ENCODE data around the gene PCOLCE2. TPM values are rescaled to one million over a fixed set of nuclear protein-coding genes. Genes with fewer than 3 reads are reported as not detected.

Gene PCOLCE2
- total and polyA plus RNA-seq, 10 of the 15 experiments (the other 5 are each of a cell fraction or from before 2014, with no cell fraction given), result 0.11 to 7.6 (median 0.40) TPM

DNA sequence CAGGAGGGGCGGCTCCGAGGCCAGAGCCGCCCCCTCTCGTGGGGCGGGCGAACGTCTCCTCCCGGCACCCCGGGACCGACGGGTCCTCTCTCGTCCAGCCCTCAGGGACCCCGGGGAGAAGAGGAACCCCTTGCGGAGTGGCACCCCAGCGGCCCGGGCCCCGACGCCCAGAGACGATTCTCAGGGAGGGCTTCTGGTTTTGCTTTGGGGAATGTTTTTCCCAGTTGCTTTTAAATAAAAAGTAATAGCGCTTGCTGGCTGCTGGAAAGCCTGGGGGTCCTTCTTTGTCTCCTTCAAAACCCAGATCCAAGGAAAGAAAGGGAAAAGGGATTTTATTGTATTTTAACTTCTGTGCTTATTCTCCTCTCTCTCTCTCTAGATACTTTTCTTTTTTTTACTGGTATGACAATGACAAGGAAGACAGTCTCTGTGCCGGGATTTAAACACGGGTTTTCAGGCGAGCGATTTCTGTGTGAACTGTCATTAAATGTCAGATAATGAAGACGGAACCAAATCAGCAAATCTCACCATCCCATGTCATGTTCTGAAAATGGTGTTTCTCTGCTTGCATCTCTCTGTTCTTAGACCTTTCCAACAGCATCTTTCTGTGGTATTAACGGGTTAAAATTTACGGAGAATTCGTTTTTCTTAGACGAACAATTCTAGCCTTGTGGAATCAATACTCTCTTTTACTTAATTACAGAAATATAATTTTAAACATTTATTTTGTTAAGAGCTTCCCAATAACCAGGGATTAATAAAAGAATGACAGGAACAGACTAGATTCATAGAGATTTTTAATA, 530 bp upstream of the PCOLCE2 start:
- FAIRE-seq (peak; percentile 38), DNase-seq (ENCODE audit: low read depth, low spot score) (no peak), ATAC-seq (no peak)
- no peak overlapping the region for H3K27ac ChIP-seq (ENCODE audit: control insufficient read depth, insufficient read depth)
- H3K79me2 ChIP-seq (ENCODE audit: control insufficient read depth, insufficient read depth, low read length), result no peaks in the 10 kb centered on the region
- H3K9ac ChIP-seq (ENCODE audit: control insufficient read depth, insufficient read depth, low read length), result no peak overlapping the region
- ChIA-PET POLR2A (no interaction called here), SMC1A (ENCODE audit: uncharacterized antibody, unreplicated experiment) (interaction anchor here (1.0 kb wide), 1 partner anchor 14 kb away, joined by 4 read pairs; no protein-coding TSS in a partner anchor), CTCF (no interaction called here), RAD21 (ENCODE audit: unreplicated experiment) (no interaction called here)
- no peaks in the 10 kb centered on the region for H3K9me3 ChIP-seq (replicated peaks; ENCODE audit: control insufficient read depth, insufficient read depth, low read length)
- H3K4me2 ChIP-seq (ENCODE audit: control insufficient read depth, insufficient read depth), result peak overlapping the region; percentile 66
- no peaks in the 10 kb centered on the region for H3K36me3 ChIP-seq (ENCODE audit: control insufficient read depth in 2 of 2, insufficient read depth in 2 of 2, low read length in 1 of 2)
- H2AFZ ChIP-seq (ENCODE audit: control insufficient read depth, low read depth, low read length), result no peak overlapping the region
- intact Hi-C loops (cut with micrococcal nuclease; ENCODE audit: unreplicated experiment) (no loop called here), in situ Hi-C loops (cut with MboI) (no loop called here)
- BruUV-seq (replicated peaks), result no TSS peak
- TF ChIP-seq NR2C1 (IDR thresholded peaks at IDR 0.05) (no peak), IRF4 (IDR thresholded peaks at IDR 0.05; ENCODE audit: low read depth, low read length) (no peak), RB1 (IDR thresholded peaks at IDR 0.05; ENCODE audit: borderline replicate concordance) (no peak), POLR2A (IDR thresholded peaks at IDR 0.05; ENCODE audit: low read depth, low read length) (no peak)
- H3K4me1 ChIP-seq (ENCODE audit: control insufficient read depth, insufficient read depth, low read length), result no peaks in the 10 kb centered on the region
- H3K4me3 ChIP-seq, result peak overlapping the region; percentile 53; the same call in 1 of the 2 replicates
- peaks cover 8 to 20% of the 10 kb centered on the region in 2 experiments for H3K27me3 ChIP-seq (replicated peaks in 1 of 2; ENCODE audit: control insufficient read depth in 2 of 2, insufficient read depth in 2 of 2, low read length in 1 of 2)
- WGBS (ENCODE audit: insufficient coverage, insufficient replicate concordance, low lambda C conversion rate, missing lambda C conversion rate), result 18% methylated on average over 29 of the region's 29 CpGs
- H4K20me1 ChIP-seq (ENCODE audit: control insufficient read depth, insufficient read depth), result no peaks in the 10 kb centered on the region

DNA sequence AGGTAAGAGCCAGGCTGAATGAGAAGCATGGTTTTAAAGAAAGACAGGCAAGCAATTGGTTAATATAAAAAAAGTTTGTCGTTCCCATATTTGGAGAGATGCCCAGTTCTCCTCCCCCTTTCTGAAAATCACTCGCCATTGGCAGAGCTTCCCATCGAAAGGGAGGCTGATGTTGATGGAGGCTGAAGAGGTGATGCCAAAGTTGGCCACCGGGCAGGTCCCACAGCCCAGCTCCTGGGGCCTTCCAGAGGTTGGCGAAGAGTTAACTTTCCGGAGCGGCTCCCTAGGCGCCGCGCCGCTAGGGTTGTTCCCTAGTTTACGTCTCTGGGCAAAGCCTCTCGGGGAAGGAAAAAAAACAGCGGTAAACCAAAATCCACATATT, 793 bp downstream of the PCOLCE2 start:
- Histone ChIP-seq H3K9ac (ENCODE audit: control insufficient read depth, insufficient read depth, low read length) (no peak overlapping the region), H3K27ac (ENCODE audit: control insufficient read depth, insufficient read depth) (no peak overlapping the region), H3K4me1 (ENCODE audit: control insufficient read depth, insufficient read depth, low read length) (no peaks in the 10 kb centered on the region), H3K4me3 (no peak overlapping the region), H2AFZ (ENCODE audit: control insufficient read depth, low read depth, low read length) (no peak overlapping the region), H4K20me1 (ENCODE audit: control insufficient read depth, insufficient read depth) (no peaks in the 10 kb centered on the region), H3K9me3 (replicated peaks; ENCODE audit: control insufficient read depth, insufficient read depth, low read length) (no peaks in the 10 kb centered on the region), H3K4me2 (ENCODE audit: control insufficient read depth, insufficient read depth) (peak overlapping the region; percentile 66; the same call in 1 of the 2 replicates), H3K27me3 (replicated peaks in 1 of 2; ENCODE audit: control insufficient read depth in 2 of 2, insufficient read depth in 2 of 2, low read length in 1 of 2) (peaks cover 8 to 20% of the 10 kb centered on the region in 2 experiments), H3K36me3 (ENCODE audit: control insufficient read depth in 2 of 2, insufficient read depth in 2 of 2, low read length in 1 of 2) (no peaks in the 10 kb centered on the region), H3K79me2 (ENCODE audit: control insufficient read depth, insufficient read depth, low read length) (no peaks in the 10 kb centered on the region)
- WGBS (ENCODE audit: insufficient coverage, insufficient replicate concordance, low lambda C conversion rate, missing lambda C conversion rate), result 35% methylated on average over 14 of the region's 14 CpGs
- ChIA-PET RAD21 (ENCODE audit: unreplicated experiment) (no interaction called here), CTCF (no interaction called here), SMC1A (ENCODE audit: uncharacterized antibody, unreplicated experiment) (no interaction called here), POLR2A (no interaction called here)
- DNase-seq (ENCODE audit: low read depth, low spot score) (no peak), FAIRE-seq (no peak), ATAC-seq (no peak; the same call in 2 of the 3 replicates)
- in situ Hi-C loops (cut with MboI) (no loop called here), intact Hi-C loops (cut with micrococcal nuclease; ENCODE audit: unreplicated experiment) (no loop called here)
- no TSS peak for BruUV-seq (replicated peaks)
- no peak for TF ChIP-seq SRF (IDR thresholded peaks at IDR 0.05; ENCODE audit: low read depth in 2 of 2, low read length in 2 of 2)
- no peak for TF ChIP-seq JUND (IDR thresholded peaks at IDR 0.05; ENCODE audit: low read depth, low read length)
- TF ChIP-seq NR2F1 (conservative IDR thresholded peaks at IDR 0.05), result no peak
- no peak for TF ChIP-seq ZNF24 (IDR thresholded peaks at IDR 0.05)
- TF ChIP-seq PAX8 (IDR thresholded peaks at IDR 0.05), result no peak
- no peak for TF ChIP-seq KLF5 (IDR thresholded peaks at IDR 0.05; ENCODE audit: partially characterized antibody)
- no peak for TF ChIP-seq FOXK2 (IDR thresholded peaks at IDR 0.05)
- TF ChIP-seq RCOR1 (conservative IDR thresholded peaks at IDR 0.05; ENCODE audit: low read depth, low read length), result no peak
- no peak for TF ChIP-seq CBX5 (IDR thresholded peaks at IDR 0.05; ENCODE audit: low read depth)
- no peak for TF ChIP-seq EP300 (IDR thresholded peaks at IDR 0.05; ENCODE audit: borderline replicate concordance in 1 of 2, control insufficient read depth in 1 of 2, low read depth in 2 of 2, low read length in 2 of 2)
- no peak for TF ChIP-seq RBBP5 (conservative IDR thresholded peaks at IDR 0.05)
- TF ChIP-seq RELA (IDR thresholded peaks at IDR 0.05; ENCODE audit: borderline replicate concordance, partially characterized antibody), result no peak

All from GM12878 (cell line).